ENCODE results near the gene NPBWR2.

NPBWR2 gene, protein sequence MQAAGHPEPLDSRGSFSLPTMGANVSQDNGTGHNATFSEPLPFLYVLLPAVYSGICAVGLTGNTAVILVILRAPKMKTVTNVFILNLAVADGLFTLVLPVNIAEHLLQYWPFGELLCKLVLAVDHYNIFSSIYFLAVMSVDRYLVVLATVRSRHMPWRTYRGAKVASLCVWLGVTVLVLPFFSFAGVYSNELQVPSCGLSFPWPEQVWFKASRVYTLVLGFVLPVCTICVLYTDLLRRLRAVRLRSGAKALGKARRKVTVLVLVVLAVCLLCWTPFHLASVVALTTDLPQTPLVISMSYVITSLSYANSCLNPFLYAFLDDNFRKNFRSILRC

DNA sequence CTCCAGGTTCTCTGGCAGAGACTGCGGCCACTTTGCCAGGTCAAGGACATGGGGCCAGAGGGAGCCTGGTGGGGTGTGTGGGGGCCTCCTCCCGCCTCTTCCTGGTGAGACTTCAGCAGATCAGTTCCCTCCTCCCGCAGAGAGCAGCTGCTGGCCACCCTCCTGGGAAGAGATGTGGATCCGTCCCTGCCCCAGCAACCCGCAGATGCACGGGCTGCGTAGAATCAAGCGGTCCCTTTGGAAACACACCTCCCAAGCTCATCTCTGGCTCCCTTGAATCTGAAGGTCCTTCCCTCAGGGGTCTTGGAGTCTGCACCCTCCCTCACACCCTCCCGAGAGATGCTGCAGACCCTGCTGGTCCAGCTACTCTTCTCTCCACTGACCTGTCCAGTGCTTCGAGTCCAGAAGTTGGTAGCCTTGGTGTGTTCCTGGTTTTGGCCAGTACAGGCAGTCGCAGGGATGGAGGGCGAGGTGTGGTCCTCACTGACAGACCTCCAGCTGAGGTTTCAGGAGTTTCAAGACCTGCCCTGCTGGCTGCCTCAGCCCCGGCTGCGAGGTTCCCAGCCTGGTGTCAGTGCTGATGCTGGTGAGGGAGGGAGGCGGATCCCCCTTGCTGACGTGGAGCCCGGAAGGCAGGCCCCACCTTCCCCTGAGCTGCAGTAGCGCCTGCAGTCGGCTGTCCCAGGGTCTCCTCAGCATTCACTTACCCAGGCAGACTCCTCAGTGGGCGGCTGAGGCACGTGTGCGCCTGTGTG lies at the start of gene NPBWR2:
Gene NPBWR2 (minus strand): TSS at position 585 of the 755 bp plus-strand sequence. CDS start 734 bp downstream, outside the sequence.
- DNase-seq (ENCODE audit: low read depth, low spot score): no peak

- no peak for DNase-seq (ENCODE audit: low read depth, low spot score)
These were observed 48.9 kb upstream of the NPBWR2 start for GRCh38 chr20:64156136-64156885.

- DNase-seq (ENCODE audit: low read depth, low spot score): no peak
These were observed 48.1 kb upstream of the NPBWR2 start for GRCh38 chr20:64155258-64156135.

DNA sequence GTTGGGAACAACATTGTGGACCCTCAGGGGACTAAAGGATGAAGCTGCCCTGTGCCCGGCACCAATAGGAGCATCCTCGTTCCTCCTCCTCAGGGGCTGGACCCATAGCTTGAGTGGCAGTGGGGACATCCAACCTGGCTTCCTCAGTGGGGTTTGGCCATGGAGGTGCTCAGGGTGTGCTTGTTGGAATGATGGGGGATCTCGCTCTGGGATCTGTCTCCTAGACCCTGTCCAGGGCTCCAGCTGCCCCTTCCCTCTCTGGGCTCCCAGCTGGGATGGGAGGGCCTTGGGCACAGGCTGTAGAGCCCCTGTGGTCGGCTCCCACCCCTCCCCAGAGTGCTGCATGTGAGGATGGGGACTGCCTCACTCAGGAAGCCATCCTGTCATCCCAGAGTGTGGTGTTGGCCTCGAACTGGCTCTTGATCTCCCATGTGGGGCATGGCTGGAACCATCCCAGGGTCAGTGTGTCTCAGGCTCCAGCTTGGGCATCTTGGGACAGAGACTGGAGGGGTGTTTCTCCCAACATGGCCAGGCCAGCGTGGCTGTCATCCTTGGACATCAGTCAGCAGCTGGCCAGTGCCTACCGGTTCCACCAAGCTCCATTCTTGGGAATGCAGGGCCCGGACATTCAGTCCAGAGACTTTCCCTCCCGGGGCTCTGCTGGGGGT lies 47.4 kb upstream of the NPBWR2 start:
- no peak for DNase-seq (ENCODE audit: low read depth, low spot score)

DNA sequence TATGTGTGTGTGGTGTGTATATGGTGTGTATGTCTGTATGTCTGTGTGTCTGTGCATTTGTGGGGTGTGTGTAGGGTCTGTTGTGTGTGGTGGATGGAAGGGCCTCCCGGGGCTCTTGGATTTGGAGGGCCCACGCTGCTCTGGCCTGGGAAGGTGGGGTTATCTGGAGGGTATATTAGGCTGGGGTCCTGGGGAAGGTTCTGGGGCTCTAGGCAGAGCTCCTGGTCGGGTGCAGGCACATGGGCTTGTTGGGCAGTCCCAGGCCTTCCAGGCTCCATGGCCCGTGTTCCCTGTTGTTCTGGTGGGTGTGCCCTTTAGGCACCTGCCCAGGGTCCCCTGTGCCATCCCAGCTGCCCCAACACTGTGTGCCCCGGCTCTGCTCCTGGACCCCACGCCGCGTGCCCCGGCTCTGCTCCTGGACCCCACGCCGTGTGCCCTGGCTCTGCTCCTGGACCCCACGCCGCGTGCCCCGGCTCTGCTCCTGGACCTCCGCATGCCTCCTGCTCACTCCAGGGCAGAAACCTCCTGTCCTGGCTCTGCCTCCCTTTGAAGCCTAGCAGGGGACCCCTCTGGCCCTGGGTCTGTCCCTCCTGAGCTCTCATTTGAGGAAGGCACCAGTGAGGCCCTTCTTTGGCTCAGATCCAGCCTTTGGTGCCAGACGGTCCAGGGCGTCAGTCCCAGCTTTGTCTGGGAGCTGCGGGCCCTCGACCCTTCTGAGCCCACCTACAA lies 46.7 kb upstream of the NPBWR2 start:
- no peak for DNase-seq (ENCODE audit: low read depth, low spot score)

DNA sequence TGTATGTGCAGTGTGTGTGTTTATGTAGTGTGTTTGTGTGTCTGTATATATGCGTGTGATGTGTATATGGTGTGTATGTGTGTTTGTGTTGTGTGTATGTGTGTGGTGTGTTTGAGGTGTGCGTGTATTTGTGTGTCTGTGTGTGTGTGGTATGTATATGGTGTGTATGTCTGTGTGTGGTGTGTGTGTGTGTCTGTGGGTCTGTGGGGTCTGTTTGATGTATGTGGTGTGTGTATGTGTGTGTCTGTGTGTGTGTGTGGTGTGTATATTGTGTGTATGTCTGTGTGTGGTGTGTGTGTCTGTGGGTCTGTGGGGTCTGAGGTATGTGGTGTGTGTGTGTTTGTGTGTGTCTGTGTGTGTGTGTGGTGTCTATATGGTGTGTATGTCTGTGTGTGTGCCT lies 46.0 kb upstream of the NPBWR2 start:
- no peak for DNase-seq (ENCODE audit: low read depth, low spot score)

DNA sequence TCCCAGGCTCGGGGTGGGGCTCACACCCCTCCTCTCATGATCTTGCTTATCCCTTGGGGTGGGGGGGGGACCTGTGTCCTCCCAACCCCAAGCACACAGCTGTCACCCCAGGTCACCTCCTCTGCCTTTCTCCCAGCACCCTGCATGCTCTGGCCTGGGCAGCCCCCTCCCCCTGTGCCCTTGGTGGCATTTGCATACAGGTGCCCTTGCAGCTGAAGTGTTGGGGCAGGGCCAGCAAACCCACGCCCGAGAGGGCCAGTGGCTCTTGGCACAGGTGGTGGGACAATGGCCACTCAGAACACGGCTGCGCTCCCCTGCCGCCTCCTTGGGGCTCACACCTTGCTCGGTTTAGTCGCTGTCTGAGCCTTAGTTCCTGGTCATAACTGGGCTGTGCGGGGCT lies 45.5 kb upstream of the NPBWR2 start:
- DNase-seq (ENCODE audit: low read depth, low spot score): no peak

DNA sequence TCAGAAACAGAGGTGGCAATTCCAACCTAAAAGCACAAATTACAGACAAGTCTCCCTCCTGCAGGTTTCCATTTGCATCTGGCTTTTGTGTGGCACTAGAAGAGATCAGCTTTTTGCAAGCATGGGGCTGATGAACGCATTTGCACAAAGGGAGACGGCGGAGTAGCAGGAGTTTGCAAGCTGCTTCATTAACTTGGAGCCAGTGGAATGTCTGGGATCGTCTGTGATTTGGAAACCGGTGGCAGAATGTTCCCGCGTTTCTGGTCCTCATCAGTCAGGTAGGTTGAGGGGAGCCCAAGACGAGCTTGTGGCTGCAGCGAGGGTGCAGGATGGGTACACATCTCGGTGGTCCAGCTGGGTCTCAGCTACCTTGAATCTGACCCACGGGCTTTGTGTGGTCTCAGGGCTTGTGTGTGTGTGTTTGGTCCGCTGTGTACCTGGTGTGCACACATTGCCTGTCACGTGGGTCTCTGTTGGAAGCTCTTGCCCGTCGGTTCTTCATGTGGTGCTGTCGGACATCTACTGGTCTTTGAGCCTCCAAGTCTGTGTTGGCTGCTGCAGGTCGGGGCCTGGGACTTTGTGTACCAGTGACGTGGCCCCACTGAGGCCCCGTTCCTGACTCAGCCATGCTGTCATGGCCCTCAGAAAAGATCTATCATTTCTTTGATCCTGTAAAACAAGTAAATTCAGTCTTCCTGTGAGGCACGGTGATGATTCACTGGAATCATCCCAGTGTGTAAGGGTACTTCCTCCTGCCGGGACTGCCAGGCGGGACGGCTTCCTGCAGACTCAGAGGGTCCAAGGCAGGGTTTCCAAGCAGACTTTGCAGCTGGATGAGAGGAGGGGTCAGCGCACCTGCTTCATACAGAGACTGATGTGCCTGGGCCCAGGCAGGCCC lies 44.5 kb upstream of the NPBWR2 start:
- DNase-seq (ENCODE audit: low read depth, low spot score): no peak

DNA sequence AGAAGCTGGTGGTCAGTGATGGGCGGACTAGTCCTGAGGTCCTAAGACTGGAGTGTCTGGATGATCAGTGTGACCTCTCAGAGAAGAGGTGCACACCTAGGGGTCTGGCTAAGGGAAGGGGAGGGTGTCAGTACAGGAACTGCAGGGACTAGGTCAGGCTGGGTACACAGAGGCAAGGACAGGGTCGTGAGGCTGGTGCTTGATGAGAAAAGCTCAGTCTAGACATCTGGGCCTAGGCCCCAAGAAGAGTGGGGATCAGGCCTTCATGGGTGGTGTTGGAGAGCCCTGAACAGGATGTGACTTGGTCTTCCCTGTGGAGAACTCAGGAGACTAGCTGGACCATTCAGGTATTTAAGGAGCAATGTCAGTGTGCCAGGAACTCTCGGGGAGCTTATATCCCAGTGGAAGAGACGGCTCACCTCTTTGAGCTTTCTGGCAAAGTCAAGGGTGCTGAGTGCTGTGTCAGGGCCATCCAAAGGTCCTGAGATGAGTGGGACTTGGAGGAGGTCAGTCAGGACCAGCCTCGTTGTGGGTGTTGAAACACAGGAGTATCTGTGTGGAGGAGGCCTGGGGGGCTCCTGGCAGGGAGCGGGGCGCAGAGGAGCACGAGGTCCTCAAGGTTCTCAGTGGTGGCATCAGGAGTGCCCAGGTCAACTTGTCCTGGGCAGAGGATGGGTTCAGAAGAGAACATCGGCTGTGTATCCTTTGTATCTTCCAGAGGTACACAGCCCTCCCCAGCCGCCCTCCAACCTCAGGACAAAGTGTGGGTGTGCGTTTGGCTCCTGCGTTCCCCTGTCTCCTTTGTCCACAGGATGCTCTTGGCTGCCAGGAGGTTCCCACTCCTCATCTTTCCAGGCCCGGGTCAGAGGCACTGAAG lies 43.6 kb upstream of the NPBWR2 start:
- DNase-seq (ENCODE audit: low read depth, low spot score): no peak

DNA sequence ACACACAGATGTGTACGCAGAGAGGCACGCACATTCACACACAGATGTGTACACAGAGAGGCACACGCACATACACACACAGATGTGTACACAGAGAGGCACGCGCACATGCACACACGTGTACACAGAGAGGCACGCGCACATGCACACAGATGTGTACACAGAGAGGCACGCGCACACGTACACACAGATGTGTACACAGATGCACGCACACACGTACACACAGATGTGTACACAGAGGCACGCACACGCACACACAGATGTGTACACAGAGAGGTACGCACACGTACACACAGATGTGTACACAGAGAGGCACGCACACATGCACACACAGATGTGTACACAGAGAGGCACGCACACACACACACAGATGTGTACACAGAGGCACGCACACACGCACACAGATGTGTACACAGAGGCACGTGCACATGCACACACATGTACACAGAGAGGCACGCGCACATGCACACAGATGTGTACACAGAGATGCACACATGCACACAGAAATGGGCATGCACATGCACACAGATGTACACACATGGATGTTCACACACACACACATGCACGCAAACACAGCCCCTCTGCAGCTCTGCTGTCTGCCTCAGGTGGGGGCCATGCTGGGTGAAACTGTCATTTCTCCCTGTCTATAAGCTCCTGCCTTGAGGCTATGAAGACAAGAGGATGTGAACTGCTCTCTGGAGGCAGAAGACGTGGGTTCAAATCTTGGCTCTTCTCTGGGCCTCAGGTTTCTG lies 42.6 kb upstream of the NPBWR2 start:
- DNase-seq (ENCODE audit: low read depth, low spot score): no peak

DNA sequence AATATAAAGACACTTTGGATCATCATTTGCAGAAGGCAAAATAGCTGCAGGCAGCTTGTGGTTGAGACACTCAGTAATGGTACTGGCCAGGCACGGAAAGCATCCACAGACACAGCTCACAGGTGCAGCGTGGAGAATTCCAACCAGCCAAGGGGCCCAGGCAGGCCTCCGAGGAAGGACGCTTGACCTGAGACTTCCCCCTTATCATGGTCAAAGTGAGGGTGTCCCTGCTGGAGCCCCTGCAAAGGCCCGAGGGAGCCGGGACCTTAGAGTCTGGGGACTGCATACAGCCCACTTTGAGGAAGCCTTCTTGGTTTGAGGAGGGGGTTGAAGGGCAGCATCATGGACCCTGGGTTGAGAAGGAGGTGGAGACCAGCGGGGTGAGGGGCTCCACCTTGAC lies 41.8 kb upstream of the NPBWR2 start:
- DNase-seq (ENCODE audit: low read depth, low spot score): no peak

GRCh38 chr20:64148581-64148980 lies 41.2 kb upstream of the NPBWR2 start:
- no peak for DNase-seq (ENCODE audit: low read depth, low spot score)

GRCh38 chr20:64146936-64147477 lies 39.6 kb upstream of the NPBWR2 start:
- no peak for DNase-seq (ENCODE audit: low read depth, low spot score)

DNA sequence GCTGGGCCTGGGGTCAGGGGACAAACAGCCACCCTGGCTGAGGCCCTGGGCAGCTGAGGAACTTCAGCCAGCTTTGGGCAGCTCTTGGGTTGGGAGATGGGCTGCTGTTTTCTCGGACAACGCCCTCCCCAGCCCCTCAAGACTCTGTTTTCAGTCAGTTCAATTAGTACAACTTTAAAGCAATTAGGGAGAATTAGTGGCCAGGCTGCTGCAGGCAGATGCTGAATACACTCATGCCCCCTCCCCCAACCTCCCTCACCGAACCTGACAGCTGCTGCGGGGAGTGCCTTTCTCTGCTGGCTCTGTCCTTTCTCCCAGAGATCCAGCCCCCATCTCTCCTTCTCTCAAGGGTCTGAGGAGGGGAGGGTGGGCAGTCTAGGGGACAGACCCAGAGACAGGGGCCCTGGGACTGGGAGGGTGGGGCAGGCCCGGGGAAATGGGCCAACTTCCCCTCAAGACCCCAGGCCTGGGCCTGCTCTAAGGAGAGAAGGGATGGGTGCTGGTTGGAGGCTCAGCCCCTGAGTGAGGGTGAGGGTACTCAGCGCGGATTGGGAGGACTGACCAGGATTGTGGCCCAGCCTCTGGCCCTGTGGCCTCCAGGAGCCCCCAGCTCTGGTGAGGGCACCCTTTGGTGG lies 39.1 kb upstream of the NPBWR2 start:
- DNase-seq (ENCODE audit: low read depth, low spot score): no peak

- DNase-seq (ENCODE audit: low read depth, low spot score): no peak
These were observed 38.3 kb upstream of the NPBWR2 start for GRCh38 chr20:64145458-64146300.

Data from activated naive CD8-positive, alpha-beta T cell treated with anti-CD3 and anti-CD28 coated beads, Interleukin-2, amount 50 U/mL, for 16 hours (primary cell).